GM12874 (cell line): ENCODE results near the gene ADAP1.

Experiments used
- TF ChIP-seq, protein P1 (sequence below): IDR thresholded peaks from 2 replicates; pipeline ENCODE4 v1.5.1; 2011; ENCODE audit warnings: low read depth, mild to moderate bottlenecking, control low read depth, low read length, moderate library complexity; ENCODE audit not compliant: insufficient read depth

The ADAP1 gene

DNA sequence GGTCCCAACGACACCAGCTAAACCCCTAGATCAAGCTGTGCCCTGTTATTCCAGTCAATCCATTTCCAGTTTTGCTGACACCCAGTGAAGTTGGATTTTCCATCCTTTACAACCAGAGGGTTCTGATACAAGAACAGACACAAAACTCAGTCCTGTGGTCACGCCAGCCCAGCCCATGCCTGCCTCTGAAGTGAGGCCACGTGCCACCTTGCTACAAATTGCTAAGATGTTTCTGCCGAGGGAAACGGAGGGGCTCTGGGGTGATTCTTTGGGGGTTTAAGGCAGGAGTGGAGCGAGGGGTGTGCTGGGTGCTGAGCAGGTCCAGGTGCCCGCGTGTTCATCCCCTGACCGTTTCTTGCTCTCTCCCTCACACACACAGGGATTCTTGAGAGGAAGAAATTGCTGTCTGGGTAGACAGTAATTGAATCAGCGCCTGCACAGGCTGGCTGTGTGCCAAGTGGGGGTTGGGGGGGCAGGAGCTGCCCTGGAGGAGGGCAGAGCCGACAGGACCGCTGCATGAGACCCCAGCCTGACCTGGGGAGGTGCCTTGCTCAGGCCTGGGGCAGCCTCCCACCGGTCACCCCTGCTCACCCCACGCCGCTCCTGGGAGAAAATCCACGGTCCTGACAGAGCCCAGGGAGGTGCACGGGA lies 38.1 kb downstream of the ADAP1 start:
- TF ChIP-seq, protein P1, sequence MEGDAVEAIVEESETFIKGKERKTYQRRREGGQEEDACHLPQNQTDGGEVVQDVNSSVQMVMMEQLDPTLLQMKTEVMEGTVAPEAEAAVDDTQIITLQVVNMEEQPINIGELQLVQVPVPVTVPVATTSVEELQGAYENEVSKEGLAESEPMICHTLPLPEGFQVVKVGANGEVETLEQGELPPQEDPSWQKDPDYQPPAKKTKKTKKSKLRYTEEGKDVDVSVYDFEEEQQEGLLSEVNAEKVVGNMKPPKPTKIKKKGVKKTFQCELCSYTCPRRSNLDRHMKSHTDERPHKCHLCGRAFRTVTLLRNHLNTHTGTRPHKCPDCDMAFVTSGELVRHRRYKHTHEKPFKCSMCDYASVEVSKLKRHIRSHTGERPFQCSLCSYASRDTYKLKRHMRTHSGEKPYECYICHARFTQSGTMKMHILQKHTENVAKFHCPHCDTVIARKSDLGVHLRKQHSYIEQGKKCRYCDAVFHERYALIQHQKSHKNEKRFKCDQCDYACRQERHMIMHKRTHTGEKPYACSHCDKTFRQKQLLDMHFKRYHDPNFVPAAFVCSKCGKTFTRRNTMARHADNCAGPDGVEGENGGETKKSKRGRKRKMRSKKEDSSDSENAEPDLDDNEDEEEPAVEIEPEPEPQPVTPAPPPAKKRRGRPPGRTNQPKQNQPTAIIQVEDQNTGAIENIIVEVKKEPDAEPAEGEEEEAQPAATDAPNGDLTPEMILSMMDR = no peak

DNA sequence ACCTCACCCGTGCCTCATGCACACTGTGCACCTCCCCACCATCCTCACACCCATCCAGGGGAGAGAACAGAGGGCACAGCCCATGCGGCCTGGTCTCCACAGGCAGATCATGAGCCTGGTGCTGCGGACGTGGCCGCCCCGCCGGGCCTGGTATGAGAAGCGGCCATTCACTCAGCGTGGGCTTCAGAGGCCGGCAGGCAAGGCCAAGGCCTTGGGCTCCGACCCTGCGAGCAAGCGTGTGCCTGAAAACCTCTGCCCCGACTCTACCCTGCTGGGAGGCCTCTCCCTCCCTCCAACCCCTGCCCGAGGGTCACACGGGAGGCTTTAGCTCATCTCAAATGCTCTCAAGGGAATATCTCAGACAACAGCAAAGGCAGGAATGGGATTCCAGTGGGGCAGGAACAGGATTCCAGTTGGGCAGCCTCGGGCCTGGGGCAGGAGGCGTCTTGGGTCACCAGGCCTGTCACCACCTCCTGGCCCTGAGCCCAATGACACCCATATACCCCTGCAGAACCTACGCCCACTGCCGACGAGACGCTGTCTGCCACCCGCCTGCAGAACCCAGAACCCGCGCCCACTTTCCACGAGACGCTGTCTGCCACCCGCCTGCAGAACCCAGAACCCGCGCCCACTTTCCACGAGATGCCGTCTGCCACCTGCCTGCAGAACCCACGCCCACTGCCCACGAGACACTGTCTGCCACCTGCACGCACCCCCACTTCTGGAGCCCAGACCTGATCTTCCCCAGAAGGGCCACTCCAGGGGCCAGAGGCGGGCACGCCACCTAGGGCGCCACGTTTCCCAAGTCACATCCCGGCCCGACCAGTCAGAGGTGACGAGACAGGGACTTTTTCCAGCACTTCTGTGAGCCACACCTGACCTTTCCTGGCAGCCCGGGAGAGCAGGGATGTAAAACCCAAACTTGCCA lies 38.9 kb downstream of the ADAP1 start:
- TF ChIP-seq, protein P1 = no peak

DNA sequence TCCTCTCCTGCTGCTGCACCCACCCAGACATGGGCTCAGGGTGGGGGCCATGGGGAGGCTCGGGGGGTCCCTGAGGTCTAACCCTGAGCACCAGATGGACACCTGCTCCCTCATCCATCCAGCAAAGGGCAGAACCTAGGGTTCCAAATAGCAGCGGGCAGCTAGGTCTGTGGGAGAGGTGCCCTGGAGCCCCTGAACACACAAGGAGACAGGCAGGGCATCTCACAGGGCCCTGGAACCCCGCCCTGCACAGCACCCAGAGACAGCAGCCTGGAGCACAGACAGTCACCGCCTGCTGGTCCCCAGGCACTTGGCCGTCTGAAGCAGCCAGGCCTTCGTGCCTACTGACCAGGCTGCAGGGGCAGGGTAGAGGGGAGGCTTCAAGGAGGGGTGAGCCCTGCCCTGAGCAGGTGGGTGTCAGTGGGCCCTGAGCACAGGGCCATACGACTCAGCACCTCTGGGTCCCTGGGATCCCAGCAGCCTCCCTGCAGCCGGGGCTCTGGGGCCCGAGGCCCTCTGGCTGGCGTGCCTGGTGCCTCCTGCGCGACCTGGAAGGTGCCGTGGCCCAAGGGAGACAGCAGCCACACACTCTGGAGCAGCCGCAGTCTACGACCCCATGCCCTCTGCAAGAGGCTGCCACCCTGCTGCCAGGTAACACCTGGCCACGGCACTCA lies 39.8 kb downstream of the ADAP1 start:
- TF ChIP-seq, protein P1 = no peak

DNA sequence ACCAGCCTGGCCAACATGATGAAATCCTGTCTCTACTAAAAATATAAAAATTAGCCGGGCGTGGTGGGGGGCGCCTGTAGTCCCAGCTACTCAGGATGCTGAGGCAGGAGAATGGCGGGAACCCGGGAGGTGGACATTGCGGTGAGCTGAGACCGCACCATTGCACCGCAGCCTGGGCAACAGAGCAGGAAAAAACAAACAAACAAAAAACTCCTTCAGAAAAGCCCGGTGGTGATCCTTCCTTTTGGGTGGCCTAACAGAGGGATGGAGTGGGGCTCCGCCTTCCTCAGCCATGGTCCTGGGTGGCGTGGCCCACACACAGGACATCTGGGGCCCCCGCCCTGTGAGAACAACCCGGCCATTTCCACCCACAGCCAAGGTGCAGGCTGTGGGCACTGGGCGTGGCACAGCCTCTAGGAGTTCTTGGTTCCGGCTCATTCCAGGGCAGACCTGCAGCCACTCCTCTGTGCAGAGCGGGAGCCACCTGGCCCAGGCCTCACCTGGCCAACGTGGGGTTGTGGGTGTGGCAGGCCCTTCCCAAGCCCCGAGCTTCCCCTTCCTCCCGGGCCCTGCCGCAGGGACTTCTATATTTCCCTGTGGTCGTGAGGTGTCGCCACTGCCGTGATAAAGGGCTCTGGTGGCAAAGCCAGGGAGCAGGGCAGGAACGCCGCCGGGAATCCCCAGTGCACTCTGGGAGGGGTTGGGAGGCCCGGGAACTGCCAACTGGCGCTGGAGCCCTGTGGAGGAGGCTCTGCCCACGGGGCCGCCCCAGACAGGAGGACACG lies 40.6 kb downstream of the ADAP1 start:
- TF ChIP-seq, protein P1 = no peak

DNA sequence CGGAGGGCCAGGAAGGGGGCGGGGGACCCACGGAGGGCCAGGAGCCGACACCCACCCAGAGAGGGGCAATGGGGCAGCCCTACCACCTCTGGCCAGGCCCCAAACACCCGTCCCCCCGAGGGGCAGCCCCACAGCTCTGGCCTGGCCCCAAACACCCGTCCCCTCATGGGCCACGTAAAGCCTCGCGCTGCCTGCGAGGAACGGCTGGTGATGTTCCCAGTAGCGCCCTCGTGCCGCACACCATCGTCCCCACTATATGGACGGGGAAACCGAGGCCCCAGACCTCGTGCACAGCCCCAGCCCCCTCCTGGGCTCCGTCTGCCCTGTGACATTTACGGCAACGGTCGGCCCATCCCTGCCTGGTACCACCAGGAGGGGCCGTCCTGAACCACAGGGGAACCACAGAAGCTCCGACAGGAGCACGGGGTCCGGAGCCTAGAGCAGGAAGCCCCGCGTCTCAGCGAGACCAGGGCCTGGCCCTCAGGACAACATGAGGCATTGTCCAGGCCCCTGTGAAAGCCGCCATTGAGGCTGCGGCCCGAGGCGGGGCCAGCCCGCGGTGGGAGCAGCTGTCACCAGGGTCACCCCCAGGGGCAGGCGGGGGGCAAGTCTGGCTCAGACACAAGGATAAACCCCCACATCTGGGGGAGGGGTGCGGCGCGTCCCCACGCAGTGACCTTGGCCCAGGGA lies 42.5 kb downstream of the ADAP1 start:
- TF ChIP-seq, protein P1 = no peak

DNA sequence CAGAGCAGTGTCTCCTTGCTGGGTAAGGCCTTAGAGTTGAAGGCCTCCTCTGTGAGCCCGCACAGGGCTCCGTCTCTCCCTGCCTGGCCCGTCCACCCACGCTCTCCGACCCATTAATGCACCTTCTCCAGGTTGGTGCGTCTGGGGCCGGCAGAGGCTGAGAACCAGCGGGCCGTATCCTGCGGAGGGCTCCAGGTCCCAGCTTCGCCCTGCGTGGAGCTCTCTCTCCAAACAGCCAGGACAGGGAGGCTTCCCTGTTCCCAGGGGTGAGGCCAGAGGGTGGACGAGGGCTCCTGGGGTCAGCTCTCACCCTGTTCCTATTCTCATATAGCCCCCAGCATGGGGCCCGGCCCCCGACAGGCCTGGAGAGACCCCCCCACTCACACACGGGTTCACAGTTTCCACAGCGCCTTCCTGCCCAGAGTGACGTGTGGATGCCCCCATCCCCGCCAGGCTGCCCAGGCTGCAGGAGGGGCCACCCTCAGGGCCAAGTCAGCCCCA lies 43.5 kb downstream of the ADAP1 start:
- TF ChIP-seq, protein P1 = no peak
